Neural crest cell (in vitro differentiated cells): ENCODE measurements around the gene CTSZ. TPM values are rescaled to one million over a fixed set of nuclear protein-coding genes. Genes with fewer than 3 reads are reported as not detected.
A peak's percentile ranks its signal among the peaks of the same experiment; 100 is the strongest.
"Not testable (repeated sequence)": the region's sequence is repeated elsewhere in the genome, so short reads cannot be mapped to it uniquely, and the experiment has no call there.

ENCODE experiments used
- DNase-seq: peaks from one replicate; pipeline ENCODE4 v3.0.0; 2021; ENCODE audit warnings: low read depth, mixed read lengths, low spot score
- H3K27ac Mint-ChIP-seq: one replicate; pipeline ENCODE4 v1.8.0; 2021; ENCODE audit warnings: mild to moderate bottlenecking, mixed read lengths; ENCODE audit not compliant: unreplicated experiment
- H3K27me3 Mint-ChIP-seq: 2 replicates; pipeline ENCODE4 v1.8.0; 2021; ENCODE audit warnings: low read depth, mild to moderate bottlenecking, mixed read lengths
- H3K36me3 Mint-ChIP-seq: 2 replicates; pipeline ENCODE4 v1.8.0; 2021; ENCODE audit warnings: low read depth, mild to moderate bottlenecking, mixed read lengths
- H3K4me1 Mint-ChIP-seq: 2 replicates; pipeline ENCODE4 v1.8.0; 2021; ENCODE audit warnings: mixed read lengths
- H3K4me3 Mint-ChIP-seq: one replicate; pipeline ENCODE4 v1.8.0; 2021; ENCODE audit warnings: mild to moderate bottlenecking, mixed read lengths
- H3K9me3 Mint-ChIP-seq: 2 replicates; pipeline ENCODE4 v1.8.0; 2021; ENCODE audit warnings: mixed read lengths
- total RNA-seq: library from RNA; stranded (reverse); gene quantifications from 2 replicates; pipeline ENCODE4 v1.2.1, GENCODE V29; 2021
- TF ChIP-seq, protein P1 (sequence below): fragments of 200-600 bp; sonication (generic); conservative IDR thresholded peaks from 2 replicates; pipeline ENCODE4 v1.5.0; 2021; ENCODE audit warnings: antibody characterized with exemption, mild to moderate bottlenecking

Gene CTSZ
- total RNA-seq, 1 donor from 2014 or later: 22.7 TPM

DNA sequence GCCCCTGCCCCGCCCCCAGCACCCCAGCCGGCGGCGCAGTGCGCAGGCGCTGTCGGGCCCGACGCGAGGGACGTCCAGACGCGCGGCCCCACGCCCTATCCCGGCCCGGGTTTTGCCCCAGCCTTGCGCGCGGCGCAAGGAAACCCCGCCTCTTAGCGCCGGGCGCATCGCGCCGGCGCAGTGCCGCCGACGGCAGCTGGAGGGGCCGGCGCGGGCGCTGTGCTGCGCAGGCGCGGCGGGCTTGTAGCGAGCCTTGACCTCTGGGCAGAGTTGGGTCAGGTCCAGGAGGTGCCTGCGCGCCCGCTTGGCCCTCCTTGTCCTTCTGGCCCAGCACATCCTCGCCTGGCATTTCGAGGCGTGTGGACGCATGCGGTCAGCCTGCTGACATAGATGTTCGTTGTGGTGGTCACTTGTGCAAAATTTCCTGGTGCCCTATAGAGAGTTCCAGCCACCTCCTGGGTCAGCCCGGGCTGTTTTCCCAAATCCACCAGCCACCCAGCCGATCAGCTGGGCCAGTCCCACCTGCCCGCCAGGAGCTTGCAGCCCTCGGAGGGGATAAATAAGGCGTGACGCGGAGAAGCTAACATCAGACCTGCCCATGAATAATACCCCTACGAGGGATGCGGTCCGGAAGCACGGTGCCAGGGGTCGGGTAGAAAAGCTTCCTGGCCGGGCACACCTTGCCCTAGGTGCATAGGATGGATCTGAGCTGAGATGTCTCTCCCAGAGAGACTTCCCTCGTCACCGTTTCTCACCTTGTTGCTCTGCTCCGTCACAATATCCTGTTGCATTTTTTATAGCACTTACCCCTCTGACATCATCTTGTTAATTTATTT, 36.0 kb upstream of the CTSZ start:
- Mint-ChIP-seq H3K27me3 (no peaks in the 10 kb centered on the region), H3K9me3 (no peaks in the 10 kb centered on the region), H3K4me3 (peak overlapping the region; percentile 83), H3K4me1 (peaks cover 36% of the 10 kb centered on the region), H3K27ac (peak overlapping the region; percentile 76), H3K36me3 (peaks cover 9% of the 10 kb centered on the region)
- TF ChIP-seq, protein P1, sequence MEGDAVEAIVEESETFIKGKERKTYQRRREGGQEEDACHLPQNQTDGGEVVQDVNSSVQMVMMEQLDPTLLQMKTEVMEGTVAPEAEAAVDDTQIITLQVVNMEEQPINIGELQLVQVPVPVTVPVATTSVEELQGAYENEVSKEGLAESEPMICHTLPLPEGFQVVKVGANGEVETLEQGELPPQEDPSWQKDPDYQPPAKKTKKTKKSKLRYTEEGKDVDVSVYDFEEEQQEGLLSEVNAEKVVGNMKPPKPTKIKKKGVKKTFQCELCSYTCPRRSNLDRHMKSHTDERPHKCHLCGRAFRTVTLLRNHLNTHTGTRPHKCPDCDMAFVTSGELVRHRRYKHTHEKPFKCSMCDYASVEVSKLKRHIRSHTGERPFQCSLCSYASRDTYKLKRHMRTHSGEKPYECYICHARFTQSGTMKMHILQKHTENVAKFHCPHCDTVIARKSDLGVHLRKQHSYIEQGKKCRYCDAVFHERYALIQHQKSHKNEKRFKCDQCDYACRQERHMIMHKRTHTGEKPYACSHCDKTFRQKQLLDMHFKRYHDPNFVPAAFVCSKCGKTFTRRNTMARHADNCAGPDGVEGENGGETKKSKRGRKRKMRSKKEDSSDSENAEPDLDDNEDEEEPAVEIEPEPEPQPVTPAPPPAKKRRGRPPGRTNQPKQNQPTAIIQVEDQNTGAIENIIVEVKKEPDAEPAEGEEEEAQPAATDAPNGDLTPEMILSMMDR: no peak
- peak; percentile 87 for DNase-seq

DNA sequence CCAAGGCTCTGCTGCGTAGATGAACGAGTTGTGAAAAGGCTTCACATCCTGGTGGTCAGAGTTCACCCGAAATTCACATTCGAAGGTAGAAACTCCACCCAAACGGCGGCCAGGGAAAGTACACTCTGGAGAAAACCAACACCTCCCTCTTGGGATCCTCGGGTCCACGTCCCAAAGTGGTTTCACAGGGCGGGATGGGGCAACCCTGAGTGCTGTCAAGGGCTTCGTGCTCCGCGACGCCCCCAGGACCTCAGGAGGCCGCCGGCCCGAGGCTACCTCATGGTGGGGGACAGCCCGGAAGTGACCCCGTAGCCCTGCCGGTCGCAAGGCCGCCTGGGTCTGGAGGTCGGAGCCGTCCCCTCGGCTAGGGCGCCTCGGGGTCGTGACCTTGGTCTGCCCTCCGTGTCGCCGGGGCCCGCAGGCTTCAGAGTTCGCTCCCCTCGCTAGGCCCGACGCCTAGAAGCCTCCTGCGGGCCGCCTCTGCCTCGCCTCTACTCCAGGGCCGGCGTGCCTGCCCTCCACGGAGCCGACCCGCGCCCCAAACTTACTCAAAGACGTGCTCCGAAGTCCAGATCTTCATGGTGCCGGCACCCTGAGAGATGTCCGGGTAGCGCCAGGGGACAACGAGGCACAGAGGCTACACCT, 35.2 kb upstream of the CTSZ start, which contains the start of gene PRELID3B:
Gene PRELID3B, minus strand, starts transcription at position 636 of the 645 bp plus-strand sequence. Its CDS starts 56 bp downstream, at position 580.
- H3K4me1 Mint-ChIP-seq: peaks cover 36% of the 10 kb centered on the region
- H3K27ac Mint-ChIP-seq: peak within 1 kb of the TSS; percentile 76
- no peaks in the 10 kb centered on the region for H3K9me3 Mint-ChIP-seq
- peak within 1 kb of the TSS; percentile 83 for H3K4me3 Mint-ChIP-seq
- TF ChIP-seq, protein P1: no peak
- H3K27me3 Mint-ChIP-seq: no peaks in the 10 kb centered on the region
- no peak for DNase-seq
- peaks cover 9% of the 10 kb centered on the region for H3K36me3 Mint-ChIP-seq

DNA sequence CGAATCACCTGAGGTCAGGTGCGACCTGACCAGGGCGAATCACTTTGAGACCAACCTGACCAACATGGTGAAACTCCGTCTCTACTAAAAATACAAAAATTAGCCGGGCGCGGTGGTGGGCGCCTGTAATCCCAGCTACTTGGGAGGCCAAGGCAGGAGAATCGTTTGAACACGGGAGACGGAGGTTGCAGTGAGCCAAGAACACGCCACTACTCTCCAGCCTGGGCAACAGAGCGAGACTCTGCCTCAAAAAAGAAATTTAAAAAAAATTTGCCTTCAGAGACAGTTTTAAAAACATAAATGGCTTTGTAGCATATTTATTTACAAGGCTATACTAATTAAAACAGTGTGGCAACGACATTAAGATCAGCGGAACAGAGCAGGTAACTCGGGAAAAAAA, 34.4 kb upstream of the CTSZ start:
- H3K9me3 Mint-ChIP-seq, H3K27me3 Mint-ChIP-seq, DNase-seq, H3K27ac Mint-ChIP-seq: not testable (repeated sequence)
- peaks cover 41% of the 10 kb centered on the region for H3K4me1 Mint-ChIP-seq
- peaks cover 13% of the 10 kb centered on the region for H3K36me3 Mint-ChIP-seq
- H3K4me3 Mint-ChIP-seq: peak overlapping the region; percentile 56

DNA sequence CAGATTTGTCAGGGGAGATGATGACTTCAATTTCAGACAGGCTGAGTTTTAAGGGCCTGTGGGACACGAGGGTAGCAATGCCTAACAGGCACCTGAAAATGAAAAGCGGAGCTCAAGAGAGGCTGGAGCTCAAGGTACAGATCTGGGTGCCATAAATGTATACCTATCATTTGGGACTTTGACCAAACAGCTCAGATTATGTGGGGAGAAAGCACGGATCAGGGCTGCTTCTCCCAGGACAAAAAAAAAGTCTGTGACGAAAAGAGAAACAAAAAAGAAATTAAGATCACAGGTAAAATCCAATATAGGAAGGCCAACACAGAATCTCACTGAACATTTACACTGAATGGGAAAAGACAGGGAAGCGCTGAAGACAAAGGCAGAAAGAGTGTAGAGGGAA, 33.6 kb upstream of the CTSZ start:
- peaks cover 41% of the 10 kb centered on the region for H3K4me1 Mint-ChIP-seq
- no peaks in the 10 kb centered on the region for H3K27me3 Mint-ChIP-seq
- no peak for DNase-seq
- H3K36me3 Mint-ChIP-seq: peaks cover 13% of the 10 kb centered on the region
- peak overlapping the region; percentile 56 for H3K4me3 Mint-ChIP-seq
- TF ChIP-seq, protein P1: no peak
- no peaks in the 10 kb centered on the region for H3K9me3 Mint-ChIP-seq
- H3K27ac Mint-ChIP-seq: no peak overlapping the region

DNA sequence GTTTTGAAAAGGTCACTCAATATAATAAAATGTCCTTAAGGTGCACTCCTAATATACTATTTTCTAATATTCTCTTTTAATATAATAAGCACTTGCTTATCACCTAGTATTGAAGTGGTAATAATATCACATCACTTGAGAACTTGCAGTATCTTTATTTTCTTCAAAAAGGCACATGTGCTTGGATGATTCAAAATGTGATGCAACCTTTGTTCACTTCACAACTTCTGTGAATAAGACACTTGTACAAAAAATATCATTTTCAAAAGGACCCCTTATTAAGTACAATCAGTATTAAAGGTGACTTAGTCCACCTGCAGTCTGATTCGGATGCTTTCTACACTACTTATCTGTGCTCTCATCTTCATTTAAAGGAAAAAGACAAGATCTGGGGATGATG, 32.2 kb upstream of the CTSZ start:
- DNase-seq: no peak
- Mint-ChIP-seq H3K9me3 (no peaks in the 10 kb centered on the region), H3K4me1 (peaks cover 41% of the 10 kb centered on the region), H3K27ac (no peak overlapping the region), H3K27me3 (no peaks in the 10 kb centered on the region), H3K36me3 (peaks cover 17% of the 10 kb centered on the region), H3K4me3 (no peak overlapping the region)
- TF ChIP-seq, protein P1: no peak

DNA sequence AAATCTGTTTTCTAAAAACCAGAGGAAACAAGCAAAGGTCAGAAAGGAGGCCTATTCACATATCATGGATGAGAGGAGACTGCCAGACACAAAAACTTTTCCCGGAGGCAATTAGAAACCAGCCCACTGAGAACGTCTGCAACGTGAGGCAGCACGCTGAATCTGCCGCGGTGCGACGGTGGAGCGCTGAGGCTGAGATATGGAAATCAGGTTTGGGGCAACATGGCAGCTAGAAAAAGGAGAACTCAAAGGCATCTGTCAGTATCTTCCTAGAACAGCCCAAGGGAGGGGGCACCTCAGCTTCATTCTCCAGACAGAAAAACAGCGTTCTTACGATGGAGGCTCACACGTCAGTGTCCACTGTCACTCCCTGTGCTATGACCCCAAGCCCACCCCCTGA, 30.3 kb upstream of the CTSZ start:
- Mint-ChIP-seq H3K36me3 (peaks cover 17% of the 10 kb centered on the region), H3K27me3 (no peaks in the 10 kb centered on the region), H3K4me1 (peaks cover 41% of the 10 kb centered on the region), H3K9me3 (no peaks in the 10 kb centered on the region), H3K4me3 (peak overlapping the region; percentile 32), H3K27ac (no peak overlapping the region)
- TF ChIP-seq, protein P1: no peak
- no peak for DNase-seq
